Medulla oblongata (tissue), 1 donor: ENCODE results near the gene GPR158.

Experiments
- DNase-seq: peaks from one replicate; pipeline ENCODE4 v3.0.0-alpha.2; 2015; ENCODE audit errors: extremely low spot score

The GPR158 gene

DNA sequence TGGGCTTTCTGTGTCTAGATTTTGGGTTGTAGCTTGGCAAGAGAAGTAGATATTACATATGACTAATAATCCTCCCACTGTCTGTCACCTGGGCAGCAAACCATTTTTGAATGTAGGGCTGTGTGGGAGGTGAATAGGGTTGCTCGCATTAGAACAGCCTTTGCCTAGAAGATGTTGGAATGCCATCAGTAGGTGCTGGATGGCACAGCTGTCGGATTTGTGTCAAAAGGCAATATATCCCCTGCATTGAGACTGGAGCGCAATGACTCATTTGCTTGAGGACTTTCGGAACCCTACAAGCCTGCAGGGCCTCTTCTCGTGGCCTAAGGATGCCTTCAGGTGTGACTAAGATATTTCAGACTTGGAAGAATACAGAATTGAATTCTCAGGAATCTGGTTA is 323.8 kb downstream of the GPR158 start:
- DNase-seq = no peak

GRCh38 chr10:25501912-25502311 is 327.1 kb downstream of the GPR158 start:
- no peak for DNase-seq

DNA sequence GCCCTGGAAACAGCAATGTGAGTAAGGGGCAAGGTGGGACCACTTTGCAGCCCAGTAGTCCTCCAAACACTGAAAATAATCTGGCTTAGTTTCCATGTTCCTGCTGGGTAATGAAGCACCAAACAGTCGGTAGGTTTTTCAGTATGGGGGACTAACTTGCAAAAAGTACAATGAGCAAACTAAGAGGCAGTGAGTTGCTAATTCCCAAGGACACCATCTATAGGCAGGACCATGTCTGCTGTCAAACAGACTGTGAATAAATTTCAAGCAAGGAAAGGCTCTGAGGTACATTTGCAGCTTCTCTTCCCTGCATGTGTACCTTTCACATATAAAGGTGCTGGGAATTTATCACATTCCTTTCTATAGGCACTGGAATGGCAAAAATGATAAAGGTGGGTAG is 327.7 kb downstream of the GPR158 start:
- DNase-seq = no peak

GRCh38 chr10:25504306-25504705 is 329.5 kb downstream of the GPR158 start:
- DNase-seq = no peak

DNA sequence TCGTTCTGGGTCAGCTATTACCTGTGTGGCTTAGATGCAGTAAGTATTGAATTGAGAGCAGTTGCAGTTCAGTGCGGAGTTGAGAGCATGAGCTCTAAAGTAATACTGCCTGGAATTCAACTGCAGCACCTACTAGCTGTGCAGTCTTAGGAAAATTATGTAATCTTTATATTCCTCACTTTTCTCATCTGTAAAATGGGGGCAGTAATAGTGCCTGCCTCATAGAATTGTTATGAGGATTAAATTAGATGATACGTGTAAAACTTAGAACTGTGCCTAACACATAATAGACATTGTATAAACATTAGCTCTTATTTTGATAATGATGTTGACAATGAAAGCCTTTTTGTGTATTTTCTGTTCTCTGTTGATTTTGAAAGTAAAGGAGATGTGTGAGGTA is 330.0 kb downstream of the GPR158 start:
- DNase-seq = no peak

DNA sequence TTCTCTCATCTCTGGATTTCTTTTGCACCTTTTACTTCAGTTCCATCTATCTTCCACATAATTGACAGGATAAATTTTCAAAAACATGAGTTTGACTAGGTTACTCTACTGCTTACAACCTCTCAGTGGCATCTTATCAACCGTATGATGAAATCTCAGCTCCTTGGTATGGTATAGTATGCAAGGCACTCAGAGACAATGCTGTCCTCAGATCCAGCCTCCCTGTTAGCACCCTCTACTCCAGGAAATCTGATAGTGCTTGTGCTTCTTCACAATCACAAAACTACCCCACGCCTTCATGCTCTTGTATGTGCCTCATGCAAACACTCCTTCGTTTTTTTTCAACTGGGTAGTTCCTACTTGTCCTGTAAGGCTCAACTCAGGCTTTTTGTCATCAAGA is 330.7 kb downstream of the GPR158 start:
- no peak for DNase-seq

GRCh38 chr10:25506821-25507335 is 332.1 kb downstream of the GPR158 start:
- DNase-seq = no peak

GRCh38 chr10:25508112-25508815 is 333.5 kb downstream of the GPR158 start:
- DNase-seq = no peak

DNA sequence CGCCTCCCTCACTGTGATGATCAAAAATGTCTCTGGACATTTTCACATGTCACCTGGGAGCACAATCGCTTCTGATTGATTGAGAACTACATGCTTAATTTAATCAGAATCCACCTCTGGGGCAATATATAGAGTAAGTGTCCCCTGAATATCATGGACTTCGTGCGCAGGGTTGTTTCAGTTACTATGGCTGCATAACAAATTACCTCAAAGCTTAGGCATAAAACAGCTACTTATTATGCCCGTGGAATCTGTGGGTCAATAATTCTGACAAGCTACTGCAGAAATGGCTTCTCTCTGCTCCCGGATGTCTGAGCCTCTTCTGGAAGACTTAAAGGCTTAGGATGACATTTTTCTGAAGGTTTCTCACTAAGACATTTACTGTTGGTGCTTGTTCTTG is 334.4 kb downstream of the GPR158 start:
- DNase-seq = no peak

DNA sequence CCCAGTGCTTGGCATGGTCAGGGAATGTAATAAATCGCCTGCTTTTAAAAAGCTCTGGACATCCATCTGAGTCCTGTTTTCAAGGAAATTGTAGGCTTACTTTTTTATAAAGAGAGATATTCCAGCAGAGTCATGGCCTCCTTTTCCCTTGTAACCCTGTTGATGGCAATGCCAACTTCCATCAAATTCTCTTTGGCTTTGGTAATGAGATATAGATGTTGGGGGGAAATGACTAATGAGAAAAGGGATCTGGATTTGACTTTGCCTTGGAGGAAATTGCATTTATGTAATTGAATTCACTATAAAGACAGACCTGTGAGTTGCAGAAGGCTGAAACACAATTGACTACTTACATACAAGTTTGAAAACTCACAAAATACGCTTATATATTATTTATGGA is 347.5 kb downstream of the GPR158 start:
- DNase-seq = no peak

DNA sequence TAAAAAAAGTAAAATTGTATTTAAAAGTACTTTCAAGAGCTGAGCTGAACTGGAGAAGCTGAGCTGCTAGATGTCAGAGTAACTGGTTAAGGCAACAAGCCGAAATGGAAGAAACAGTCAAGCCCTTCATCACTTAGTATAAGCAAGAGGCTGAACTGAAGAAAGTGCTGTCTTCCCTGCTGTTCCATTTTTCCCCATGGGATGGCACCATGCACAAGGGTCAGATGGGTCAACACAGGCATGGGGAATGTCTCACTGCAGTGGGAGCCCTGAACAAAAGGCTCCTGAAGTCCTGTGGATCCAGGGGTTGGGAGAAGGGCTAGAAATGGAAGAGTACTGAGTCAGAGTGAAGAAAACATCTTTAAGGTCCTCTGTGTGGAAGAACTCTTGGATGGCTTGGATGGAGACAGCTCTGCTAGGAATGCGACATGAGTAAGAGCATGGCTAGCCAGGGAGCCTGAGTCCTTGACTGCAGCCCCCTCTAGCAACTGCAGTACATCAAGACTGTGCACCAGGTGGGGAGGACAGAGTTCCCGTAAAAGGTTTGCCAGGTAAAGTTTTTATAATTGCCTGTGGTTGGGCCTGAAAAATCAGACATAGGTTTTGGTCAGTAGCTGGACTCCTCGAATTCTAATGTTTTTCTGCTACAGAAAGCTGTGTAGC is 348.3 kb downstream of the GPR158 start:
- peak; percentile 30 for DNase-seq

DNA sequence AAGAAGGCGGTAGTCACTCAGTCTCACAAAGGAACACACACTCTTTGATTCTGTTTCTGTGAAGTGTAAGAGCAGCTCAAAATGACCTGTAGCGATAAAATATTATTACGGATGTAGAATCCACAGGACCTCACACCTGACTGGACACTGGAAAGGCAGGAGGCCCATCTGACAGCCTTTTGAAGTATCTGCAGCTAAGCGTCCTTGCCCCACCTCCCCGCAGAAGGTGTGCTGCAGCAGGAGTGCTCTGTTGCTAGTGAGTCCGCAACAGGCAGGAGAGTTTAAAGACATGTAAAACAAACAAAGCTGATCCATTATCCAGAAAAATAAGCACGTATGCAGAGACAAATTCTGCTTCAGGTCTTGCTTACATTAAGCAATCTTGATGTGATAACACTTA is 355.5 kb downstream of the GPR158 start:
- DNase-seq = no peak

DNA sequence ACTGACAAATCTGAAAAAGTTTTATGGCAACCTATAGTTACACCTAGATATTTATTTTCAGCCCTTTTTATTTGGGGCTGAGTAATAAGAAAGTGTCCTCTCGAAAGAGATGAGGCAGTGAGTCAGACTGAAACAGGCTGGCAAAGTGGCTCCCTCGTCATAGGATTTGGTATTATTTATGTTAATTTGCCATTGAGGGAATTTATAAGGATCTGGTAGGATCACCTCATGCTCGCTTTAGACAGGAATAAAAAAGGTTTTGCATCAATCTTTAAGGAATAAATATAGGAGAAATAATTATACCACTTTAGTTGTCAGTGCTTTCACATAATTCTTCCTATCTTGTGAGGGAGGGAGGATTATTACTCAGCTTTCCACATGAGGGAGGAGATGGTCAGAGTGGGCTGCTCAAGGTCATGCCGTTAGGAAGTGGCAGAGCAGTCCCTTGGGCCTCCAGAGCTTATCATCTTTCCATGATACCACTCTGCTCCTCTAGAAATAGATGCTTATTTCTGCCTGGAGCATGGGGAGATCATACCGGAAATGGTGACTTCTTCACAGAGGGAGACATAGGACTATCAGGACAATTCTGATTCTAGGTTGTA is 356.8 kb downstream of the GPR158 start:
- DNase-seq = no peak

DNA sequence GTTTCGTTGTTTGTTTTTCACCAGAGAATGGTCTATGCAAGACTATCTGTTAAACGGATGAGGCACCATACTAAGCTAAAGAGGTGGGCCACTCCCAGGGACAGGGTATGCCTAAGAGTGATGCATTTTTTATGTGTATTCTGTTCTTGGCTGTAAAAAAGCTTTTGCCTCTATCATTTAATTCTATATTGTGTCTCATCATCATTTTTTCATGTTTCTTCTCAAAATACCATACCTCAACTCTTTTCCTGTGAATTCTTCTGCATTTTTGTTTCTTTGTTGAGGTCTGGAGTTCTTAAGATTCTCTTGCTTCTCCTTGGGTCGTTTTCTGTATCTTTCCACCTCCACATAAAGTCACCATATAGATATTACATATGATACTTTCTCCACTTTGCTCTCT is 357.4 kb downstream of the GPR158 start:
- DNase-seq = no peak

- DNase-seq = no peak
Measured at GRCh38 chr10:25536027-25536426, 361.2 kb downstream of the GPR158 start.

- DNase-seq = peak; percentile 55
Measured at GRCh38 chr10:25547382-25547781, 372.6 kb downstream of the GPR158 start.

GRCh38 chr10:25552283-25552919 is 377.6 kb downstream of the GPR158 start:
- DNase-seq = no peak

DNA sequence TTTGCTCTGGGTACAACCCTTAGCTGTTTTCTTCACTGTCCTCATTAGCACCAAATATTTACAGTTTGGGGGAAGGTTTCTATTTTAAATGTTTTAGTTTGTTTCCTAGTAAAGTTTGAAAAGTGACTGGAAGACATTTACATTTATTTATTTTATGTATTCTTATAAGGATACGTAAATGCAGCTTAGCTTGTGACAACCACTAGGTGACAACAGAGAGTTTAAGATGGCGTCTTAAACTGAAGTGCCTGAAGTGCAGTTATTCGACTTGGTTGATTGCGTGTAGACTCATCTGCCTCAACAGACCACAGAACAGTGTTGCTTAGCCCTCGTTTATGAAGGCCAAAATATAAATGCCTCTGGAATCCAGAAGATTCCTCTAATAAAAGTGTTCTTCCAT is 381.1 kb downstream of the GPR158 start:
- DNase-seq = no peak

DNA sequence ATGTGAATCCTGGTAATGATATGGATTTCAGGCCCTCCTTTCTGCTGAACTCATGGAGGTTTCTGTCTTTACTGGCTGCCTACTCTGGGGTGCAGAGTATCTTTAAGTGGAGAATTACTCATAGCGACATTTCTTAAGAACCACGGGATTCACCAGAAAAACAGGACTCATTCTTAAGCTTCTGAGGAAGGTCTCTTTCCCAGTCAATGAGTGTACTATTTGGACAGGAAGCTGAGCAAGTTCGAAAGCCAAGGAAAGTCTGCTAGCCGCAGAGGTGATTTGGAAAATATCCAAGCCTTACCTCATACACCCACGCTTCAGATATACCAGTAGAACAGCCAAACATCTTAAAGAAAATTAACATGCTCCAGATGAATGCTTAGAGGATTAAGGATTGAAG is 381.7 kb downstream of the GPR158 start:
- DNase-seq = no peak

GRCh38 chr10:25557136-25557535 is 382.3 kb downstream of the GPR158 start:
- no peak for DNase-seq

- no peak for DNase-seq
Measured at GRCh38 chr10:25561758-25562157, 387.0 kb downstream of the GPR158 start.

GRCh38 chr10:25562547-25562946 is 387.7 kb downstream of the GPR158 start:
- no peak for DNase-seq

GRCh38 chr10:25564351-25564750 is 389.6 kb downstream of the GPR158 start:
- DNase-seq = no peak
